Colonic mucosa (tissue), 4 donors: ENCODE measurements around the gene KRTAP10-3. TPM values are rescaled to one million over a fixed set of nuclear protein-coding genes. Genes with fewer than 3 reads are reported as not detected.

Experiments used
- DNase-seq: peaks from one replicate; pipeline ENCODE4 v3.0.0-alpha.2; 2020
- H3K27ac ChIP-seq: fragments of 200-600 bp; one replicate; pipeline ENCODE4 v1.8.0; 2021
- H3K27me3 ChIP-seq: fragments of 200-600 bp; one replicate; pipeline ENCODE4 v1.8.0; 2021
- H3K36me3 ChIP-seq: fragments of 200-600 bp; one replicate; pipeline ENCODE4 v1.8.0; 2021
- H3K4me1 ChIP-seq: fragments of 200-600 bp; one replicate; pipeline ENCODE4 v1.8.0; 2021; ENCODE audit warnings: mild to moderate bottlenecking
- H3K4me3 ChIP-seq: fragments of 200-600 bp; one replicate; pipeline ENCODE4 v1.8.0; 2021
- H3K9ac ChIP-seq, 2 donors: one replicate each; pipeline ENCODE4 v1.7.0; 2013; ENCODE audit warnings: control low read depth in 2 of 2, low read depth in 2 of 2, low read length in 2 of 2
- H3K9me3 ChIP-seq: fragments of 200-600 bp; one replicate; pipeline ENCODE4 v1.8.0; 2021
- intact Hi-C: fragments of 100-400 bp; cut with DNase I; formaldehyde crosslinking; loops from one replicate; pipeline ENCODE4 v1.14.1; 2022
- total RNA-seq, 2 donors: library from RNA; stranded (reverse); fragmentation: NEBNext Ultra II Directional in 1 of 2; extraction: Animal tissue kit (Norgen Biotek cat#: 25700) in 1 of 2; gene quantifications; one replicate each; pipeline ENCODE4 v1.2.1, GENCODE V29; 2021
- TF ChIP-seq, protein P1 (sequence below): fragments of 200-600 bp; IDR thresholded peaks from one replicate; pipeline ENCODE4 v1.8.0; 2022; ENCODE audit warnings: antibody characterized with exemption, mild to moderate bottlenecking
- donor health status: healthy.
- donor health status: DM: no; HTN: no; CAD: no.
- donor health status: DM: no; HTN: no; CAD: no.

KRTAP10-3 gene
- total RNA-seq, 2 donors from 2014 or later = not detected

DNA sequence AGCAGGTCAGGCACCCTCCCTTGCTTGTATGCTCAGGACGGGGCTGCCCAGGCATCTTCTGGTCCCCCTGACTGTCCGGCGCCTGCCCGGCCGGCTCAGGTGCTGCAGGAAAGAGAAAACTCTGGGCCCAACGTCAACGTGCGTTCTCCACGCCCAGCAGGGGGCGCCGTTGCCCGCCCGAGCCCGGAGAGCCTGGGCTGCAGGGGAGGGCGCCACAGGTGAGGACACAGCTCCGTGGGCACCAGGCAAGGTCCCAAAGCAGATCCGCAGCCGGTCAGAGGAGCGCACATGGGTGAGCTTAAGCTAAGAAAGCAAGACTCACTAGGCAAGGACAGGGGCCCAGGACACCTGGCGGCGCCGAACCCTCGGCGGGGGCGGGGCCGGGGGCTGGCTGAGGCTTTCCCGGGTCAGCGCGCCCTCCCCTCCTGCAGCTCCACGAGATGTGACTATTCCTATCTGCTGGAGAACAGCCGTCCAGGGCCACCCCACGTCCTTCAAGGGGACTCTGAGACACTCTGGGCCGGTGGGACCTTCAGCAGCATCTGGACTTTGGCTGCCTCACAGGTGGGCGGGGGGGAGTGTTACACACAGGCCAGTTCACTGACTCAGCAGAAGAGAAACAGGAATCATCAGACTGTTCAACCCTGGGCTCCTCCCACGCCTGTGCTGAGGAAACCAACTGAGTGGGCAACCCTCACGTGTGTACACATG, 47.9 kb downstream of the KRTAP10-3 start:
- H3K4me3 ChIP-seq = peak overlapping the region; percentile 23
- no peaks in the 10 kb centered on the region for H3K4me1 ChIP-seq
- peak; percentile 70 for DNase-seq
- no peaks in the 10 kb centered on the region for H3K36me3 ChIP-seq
- intact Hi-C loops = no loop called here
- no peaks in the 10 kb centered on the region for H3K27me3 ChIP-seq
- H3K9ac ChIP-seq = no peak overlapping the region
- no peaks in the 10 kb centered on the region for H3K9me3 ChIP-seq
- TF ChIP-seq, protein P1, sequence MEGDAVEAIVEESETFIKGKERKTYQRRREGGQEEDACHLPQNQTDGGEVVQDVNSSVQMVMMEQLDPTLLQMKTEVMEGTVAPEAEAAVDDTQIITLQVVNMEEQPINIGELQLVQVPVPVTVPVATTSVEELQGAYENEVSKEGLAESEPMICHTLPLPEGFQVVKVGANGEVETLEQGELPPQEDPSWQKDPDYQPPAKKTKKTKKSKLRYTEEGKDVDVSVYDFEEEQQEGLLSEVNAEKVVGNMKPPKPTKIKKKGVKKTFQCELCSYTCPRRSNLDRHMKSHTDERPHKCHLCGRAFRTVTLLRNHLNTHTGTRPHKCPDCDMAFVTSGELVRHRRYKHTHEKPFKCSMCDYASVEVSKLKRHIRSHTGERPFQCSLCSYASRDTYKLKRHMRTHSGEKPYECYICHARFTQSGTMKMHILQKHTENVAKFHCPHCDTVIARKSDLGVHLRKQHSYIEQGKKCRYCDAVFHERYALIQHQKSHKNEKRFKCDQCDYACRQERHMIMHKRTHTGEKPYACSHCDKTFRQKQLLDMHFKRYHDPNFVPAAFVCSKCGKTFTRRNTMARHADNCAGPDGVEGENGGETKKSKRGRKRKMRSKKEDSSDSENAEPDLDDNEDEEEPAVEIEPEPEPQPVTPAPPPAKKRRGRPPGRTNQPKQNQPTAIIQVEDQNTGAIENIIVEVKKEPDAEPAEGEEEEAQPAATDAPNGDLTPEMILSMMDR = peak; percentile 86
- H3K27ac ChIP-seq = no peak overlapping the region

DNA sequence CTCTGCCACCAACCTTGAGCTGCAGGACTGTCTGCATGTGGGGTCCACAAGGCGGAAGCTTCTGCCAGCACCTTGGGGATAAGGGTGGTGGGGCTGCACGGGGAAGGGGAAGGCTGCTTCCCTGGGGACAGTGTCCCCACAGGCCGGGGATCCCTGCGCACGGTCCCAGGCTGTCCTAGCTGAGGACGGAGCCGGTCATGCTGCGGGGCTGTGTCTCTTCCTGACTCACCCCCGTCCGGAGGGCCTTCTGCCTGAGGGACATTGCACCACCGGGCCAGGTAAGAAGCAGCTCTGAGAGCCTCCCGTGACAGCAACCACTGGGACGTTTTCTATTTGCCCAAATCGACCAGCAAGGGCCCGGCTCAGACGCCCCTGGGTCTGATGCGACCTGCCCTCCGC, 48.5 kb downstream of the KRTAP10-3 start:
- no peaks in the 10 kb centered on the region for H3K36me3 ChIP-seq

DNA sequence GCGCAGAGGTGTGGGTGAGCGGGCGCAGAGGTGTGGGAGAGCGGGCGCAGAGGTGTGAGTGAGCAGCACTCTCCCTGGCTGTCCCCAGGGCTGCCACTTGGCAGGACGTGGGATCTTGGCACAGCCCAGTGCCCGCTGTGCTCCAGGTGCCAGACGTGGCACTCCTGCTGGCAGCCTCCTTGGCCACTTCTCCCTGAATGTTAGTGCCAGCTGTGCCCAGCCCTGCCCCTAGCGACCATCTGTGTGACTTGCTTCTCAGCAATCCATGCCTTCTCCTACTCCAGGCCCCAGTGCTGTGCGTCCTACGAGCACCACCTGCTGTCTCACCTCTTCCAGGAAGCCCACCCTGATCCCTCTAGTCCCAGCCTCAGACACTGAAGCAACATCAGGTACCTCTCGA, 49.1 kb downstream of the KRTAP10-3 start:
- Histone ChIP-seq H3K4me1 (no peaks in the 10 kb centered on the region), H3K9ac (no peak overlapping the region), H3K4me3 (no peak overlapping the region), H3K9me3 (no peaks in the 10 kb centered on the region), H3K27ac (no peak overlapping the region), H3K36me3 (no peaks in the 10 kb centered on the region), H3K27me3 (no peaks in the 10 kb centered on the region)
- TF ChIP-seq, protein P1 = no peak
- DNase-seq = peak; percentile 46
- intact Hi-C loops = loop anchor here (5.0 kb wide), 1 partner anchor 283 kb away; no protein-coding TSS in a partner anchor

More for the DNA sequence above, 48.5 kb downstream of the KRTAP10-3 start:
- Histone ChIP-seq H3K27me3 (no peaks in the 10 kb centered on the region), H3K9me3 (no peaks in the 10 kb centered on the region), H3K4me1 (no peaks in the 10 kb centered on the region), H3K4me3 (no peak overlapping the region), H3K27ac (no peak overlapping the region), H3K9ac (no peak overlapping the region)
- no peak for DNase-seq
- TF ChIP-seq, protein P1 = no peak
- intact Hi-C loops = no loop called here

DNA sequence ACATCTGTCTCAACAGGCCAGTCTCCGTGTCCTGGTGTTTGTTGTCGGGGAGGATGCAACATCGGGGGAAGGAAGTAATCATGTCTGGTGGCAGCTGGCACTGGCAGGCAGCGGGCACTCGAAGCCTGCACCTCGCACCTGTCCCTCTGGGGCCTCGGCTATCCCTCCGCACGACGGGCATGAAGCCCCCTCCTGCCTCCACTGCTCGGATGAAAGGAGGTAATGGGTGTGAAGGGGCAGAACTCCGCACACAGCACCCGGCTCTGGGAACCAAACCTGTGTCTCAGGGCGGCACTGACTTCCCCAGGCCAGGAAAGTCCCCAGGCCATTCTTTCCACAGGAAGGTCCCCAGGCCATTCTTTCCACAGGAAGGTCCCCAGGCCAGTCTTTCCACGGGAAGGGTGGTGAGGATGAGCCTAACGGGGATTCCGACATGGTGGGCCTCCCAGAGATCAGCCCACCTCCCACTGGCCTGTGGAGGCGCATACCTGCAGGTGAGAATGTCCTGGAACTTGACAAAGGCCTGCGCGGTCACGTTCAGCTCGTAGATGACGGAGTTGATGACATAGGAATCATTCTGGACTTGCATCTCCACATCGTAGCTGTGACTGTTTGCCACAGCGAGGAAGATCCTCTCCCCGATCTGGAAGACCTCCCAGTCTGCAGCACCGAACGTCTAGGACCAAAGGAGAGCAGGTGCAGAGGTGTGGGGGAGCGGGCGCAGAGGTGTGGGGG, 49.7 kb downstream of the KRTAP10-3 start:
- TF ChIP-seq, protein P1 = no peak
- Histone ChIP-seq H3K36me3 (no peaks in the 10 kb centered on the region), H3K27ac (no peak overlapping the region), H3K4me3 (no peak overlapping the region), H3K9ac (no peak overlapping the region), H3K9me3 (no peaks in the 10 kb centered on the region), H3K27me3 (no peaks in the 10 kb centered on the region), H3K4me1 (no peaks in the 10 kb centered on the region)
- intact Hi-C loops = loop anchor here (5.0 kb wide), 1 partner anchor 283 kb away; no protein-coding TSS in a partner anchor
- no peak for DNase-seq

DNA sequence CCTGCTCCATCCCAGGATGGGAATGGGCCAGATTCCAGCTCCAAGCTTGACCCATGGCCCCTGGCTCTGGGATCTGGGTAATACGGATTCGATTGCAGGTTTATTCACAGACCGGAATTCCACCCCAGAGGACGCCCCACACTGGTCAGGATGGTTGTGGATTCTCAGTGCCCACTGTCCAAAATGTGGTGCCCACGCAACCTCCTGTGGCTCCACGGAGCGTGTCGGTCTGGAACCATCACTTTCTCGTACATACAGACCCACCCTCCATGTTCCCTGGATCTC, 50.2 kb downstream of the KRTAP10-3 start:
- Histone ChIP-seq H3K4me1 (no peaks in the 10 kb centered on the region), H3K36me3 (no peaks in the 10 kb centered on the region), H3K9me3 (no peaks in the 10 kb centered on the region), H3K4me3 (no peak overlapping the region), H3K9ac (no peak overlapping the region), H3K27me3 (no peaks in the 10 kb centered on the region), H3K27ac (no peak overlapping the region)
- no peak for DNase-seq
- TF ChIP-seq, protein P1 = no peak
- intact Hi-C loops = loop anchor here (5.0 kb wide), 1 partner anchor 284 kb away; no protein-coding TSS in a partner anchor

Other genes starting within 250 kb of the KRTAP10-3 start
- gene CFAP410, start 219.4 kb downstream of the KRTAP10-3 start, total RNA-seq = 10 to 100 TPM; 19.8 to 21.4 TPM
- gene TRPM2, start 205.2 kb downstream of the KRTAP10-3 start, total RNA-seq = 1 to 10 TPM; 2.6 to 4.2 TPM
- 1 to 10 TPM; 2.0 to 2.7 TPM for gene LRRC3, start 103.3 kb downstream of the KRTAP10-3 start, total RNA-seq
- gene KRTAP10-1, start 18.6 kb downstream of the KRTAP10-3 start, total RNA-seq = not detected
- gene KRTAP10-2, start 7.3 kb downstream of the KRTAP10-3 start, total RNA-seq = not detected
- not detected for gene KRTAP10-4, start 14.9 kb upstream of the KRTAP10-3 start, total RNA-seq
- not detected for gene KRTAP10-5, start 21.8 kb upstream of the KRTAP10-3 start, total RNA-seq
- gene KRTAP10-6, start 33.7 kb upstream of the KRTAP10-3 start, total RNA-seq = not detected
- gene KRTAP10-7, start 41.8 kb upstream of the KRTAP10-3 start, total RNA-seq = not detected
- not detected for gene KRTAP10-8, start 53.3 kb upstream of the KRTAP10-3 start, total RNA-seq
- gene KRTAP10-9, start 68.3 kb upstream of the KRTAP10-3 start, total RNA-seq = not detected
- not detected for gene KRTAP10-10, start 78.6 kb upstream of the KRTAP10-3 start, total RNA-seq
- gene KRTAP10-11, start 87.6 kb upstream of the KRTAP10-3 start, total RNA-seq = not detected
- not detected for gene KRTAP12-4, start 95.9 kb upstream of the KRTAP10-3 start, total RNA-seq
- gene KRTAP12-3, start 99.1 kb upstream of the KRTAP10-3 start, total RNA-seq = not detected
- not detected for gene KRTAP12-2, start 108.1 kb upstream of the KRTAP10-3 start, total RNA-seq
- not detected for gene KRTAP12-1, start 123.4 kb upstream of the KRTAP10-3 start, total RNA-seq
- not detected for gene KRTAP10-12, start 138.4 kb upstream of the KRTAP10-3 start, total RNA-seq
- not detected for gene TSPEAR, start 152.8 kb upstream of the KRTAP10-3 start, total RNA-seq
- gene UBE2G2, start 243.0 kb upstream of the KRTAP10-3 start, total RNA-seq = 10 to 100 TPM; 50.3 to 76.1 TPM